Progenitor cell of endocrine pancreas (in vitro differentiated cells): ENCODE results near the gene SLC16A10. TPM values are rescaled to one million over a fixed set of nuclear protein-coding genes. Genes with fewer than 3 reads are reported as not detected.
A peak's percentile ranks its signal among the peaks of the same experiment; 100 is the strongest.
"Not testable (repeated sequence)": the region's sequence is repeated elsewhere in the genome, so short reads cannot be mapped to it uniquely, and the experiment has no call there.

Experiments used
- DNase-seq: peaks from one replicate; pipeline ENCODE4 v3.0.0; 2021; ENCODE audit warnings: low spot score; ENCODE audit not compliant: unreplicated experiment
- H3K27ac Mint-ChIP-seq: 2 replicates; pipeline ENCODE4 v1.8.0; 2021; ENCODE audit warnings: mild to moderate bottlenecking, moderate library complexity, mixed read lengths
- H3K27me3 Mint-ChIP-seq: 2 replicates; pipeline ENCODE4 v1.8.0; 2021; ENCODE audit warnings: mixed read lengths
- H3K36me3 Mint-ChIP-seq: 2 replicates; pipeline ENCODE4 v1.8.0; 2022; ENCODE audit warnings: mixed read lengths; ENCODE audit not compliant: insufficient read depth
- H3K4me1 Mint-ChIP-seq: 2 replicates; pipeline ENCODE4 v1.8.0; 2021; ENCODE audit warnings: low read depth, mixed read lengths
- H3K4me3 Mint-ChIP-seq: 2 replicates; pipeline ENCODE4 v1.8.0; 2021; ENCODE audit warnings: low read depth, mild to moderate bottlenecking, moderate library complexity, mixed read lengths
- H3K9me3 Mint-ChIP-seq: 2 replicates; pipeline ENCODE4 v1.8.0; 2021; ENCODE audit warnings: low read depth, mixed read lengths
- total RNA-seq: library from RNA; stranded (reverse); gene quantifications from 2 replicates; pipeline ENCODE4 v1.2.1, GENCODE V29; 2021
- TF ChIP-seq, protein P1 (sequence below): fragments of 200-600 bp; sonication (generic); IDR thresholded peaks from one replicate; pipeline ENCODE4 v1.5.0; 2021; ENCODE audit warnings: antibody characterized with exemption, mild to moderate bottlenecking; ENCODE audit not compliant: unreplicated experiment

The SLC16A10 gene
- total RNA-seq, 1 donor from 2014 or later = 7.0 TPM

DNA sequence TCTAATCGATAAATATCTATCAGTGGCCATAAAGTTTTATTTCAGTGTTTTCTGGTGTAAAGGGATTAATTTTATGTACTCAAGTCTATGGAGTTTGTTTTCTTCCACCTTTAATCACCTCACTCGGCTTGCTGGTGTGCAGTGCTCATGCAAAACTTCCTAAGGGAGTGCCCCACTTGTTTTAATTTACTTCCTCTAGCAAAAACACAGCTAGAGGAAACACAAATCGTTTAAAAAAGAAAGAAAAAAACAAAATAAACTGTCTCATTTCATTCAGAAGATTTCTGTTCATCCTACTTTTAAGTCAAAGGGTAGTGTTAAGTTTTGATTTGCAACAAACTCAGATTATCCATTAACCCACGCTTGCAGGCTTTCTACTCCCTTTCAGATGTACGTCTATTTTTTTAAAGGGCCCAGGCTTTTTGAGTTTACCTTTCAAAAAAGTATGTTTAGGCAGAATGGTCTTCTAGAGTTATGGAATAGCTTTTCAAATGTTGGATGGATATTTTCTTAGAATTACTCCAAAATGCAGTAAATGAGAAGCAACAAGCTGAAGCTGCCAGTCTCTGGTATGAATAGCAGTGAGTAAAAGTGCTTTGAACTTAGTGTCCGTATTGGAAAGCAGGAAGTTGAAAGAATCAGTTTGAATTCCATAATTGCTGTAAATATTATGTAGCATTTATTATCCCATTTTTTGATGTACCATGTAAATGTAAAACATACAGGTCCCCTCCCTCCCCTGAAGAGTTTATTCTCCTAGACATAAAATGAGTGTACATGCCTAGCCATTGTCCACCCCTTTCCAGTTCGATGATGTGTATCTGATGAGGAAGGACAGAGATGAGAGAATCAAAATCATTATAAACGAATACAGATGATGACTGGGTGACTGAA lies 113.3 kb downstream of the SLC16A10 start:
- DNase-seq = no peak
- H3K27me3 Mint-ChIP-seq = no peaks in the 10 kb centered on the region
- H3K9me3 Mint-ChIP-seq = no peaks in the 10 kb centered on the region
- H3K4me1 Mint-ChIP-seq = peaks cover 17% of the 10 kb centered on the region
- no peak overlapping the region for H3K4me3 Mint-ChIP-seq
- TF ChIP-seq, protein P1, sequence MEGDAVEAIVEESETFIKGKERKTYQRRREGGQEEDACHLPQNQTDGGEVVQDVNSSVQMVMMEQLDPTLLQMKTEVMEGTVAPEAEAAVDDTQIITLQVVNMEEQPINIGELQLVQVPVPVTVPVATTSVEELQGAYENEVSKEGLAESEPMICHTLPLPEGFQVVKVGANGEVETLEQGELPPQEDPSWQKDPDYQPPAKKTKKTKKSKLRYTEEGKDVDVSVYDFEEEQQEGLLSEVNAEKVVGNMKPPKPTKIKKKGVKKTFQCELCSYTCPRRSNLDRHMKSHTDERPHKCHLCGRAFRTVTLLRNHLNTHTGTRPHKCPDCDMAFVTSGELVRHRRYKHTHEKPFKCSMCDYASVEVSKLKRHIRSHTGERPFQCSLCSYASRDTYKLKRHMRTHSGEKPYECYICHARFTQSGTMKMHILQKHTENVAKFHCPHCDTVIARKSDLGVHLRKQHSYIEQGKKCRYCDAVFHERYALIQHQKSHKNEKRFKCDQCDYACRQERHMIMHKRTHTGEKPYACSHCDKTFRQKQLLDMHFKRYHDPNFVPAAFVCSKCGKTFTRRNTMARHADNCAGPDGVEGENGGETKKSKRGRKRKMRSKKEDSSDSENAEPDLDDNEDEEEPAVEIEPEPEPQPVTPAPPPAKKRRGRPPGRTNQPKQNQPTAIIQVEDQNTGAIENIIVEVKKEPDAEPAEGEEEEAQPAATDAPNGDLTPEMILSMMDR = no peak
- H3K27ac Mint-ChIP-seq = peak overlapping the region; percentile 38
- H3K36me3 Mint-ChIP-seq = no peaks in the 10 kb centered on the region

- no peaks in the 10 kb centered on the region for H3K36me3 Mint-ChIP-seq
- peaks cover 17% of the 10 kb centered on the region for H3K4me1 Mint-ChIP-seq
- H3K9me3 Mint-ChIP-seq = no peaks in the 10 kb centered on the region
- DNase-seq = no peak
- TF ChIP-seq, protein P1 = no peak
- no peak overlapping the region for H3K4me3 Mint-ChIP-seq
- H3K27ac Mint-ChIP-seq = no peak overlapping the region
- no peaks in the 10 kb centered on the region for H3K27me3 Mint-ChIP-seq
Observed at GRCh38 chr6:111201244-111201554, 113.9 kb downstream of the SLC16A10 start.

DNA sequence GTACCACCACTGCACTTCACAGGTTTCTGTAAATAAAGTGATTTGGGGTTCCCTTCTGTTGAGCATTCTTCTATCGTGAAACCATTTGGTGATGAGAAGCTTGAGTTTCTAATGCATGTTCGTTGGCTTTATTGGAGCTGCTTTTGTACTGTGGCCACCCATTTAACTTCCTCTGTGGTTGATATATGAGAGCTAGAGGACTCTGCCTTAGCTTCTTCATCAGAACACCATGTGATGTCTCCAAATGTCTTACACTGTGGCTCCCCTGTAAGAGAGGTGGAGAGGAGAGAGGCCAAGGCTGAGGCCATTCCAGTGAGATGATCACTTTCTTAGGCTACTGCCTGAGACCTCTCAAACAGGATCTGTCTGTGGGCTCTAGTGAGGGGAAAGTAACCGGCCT lies 114.5 kb downstream of the SLC16A10 start:
- no peak overlapping the region for H3K4me3 Mint-ChIP-seq

DNA sequence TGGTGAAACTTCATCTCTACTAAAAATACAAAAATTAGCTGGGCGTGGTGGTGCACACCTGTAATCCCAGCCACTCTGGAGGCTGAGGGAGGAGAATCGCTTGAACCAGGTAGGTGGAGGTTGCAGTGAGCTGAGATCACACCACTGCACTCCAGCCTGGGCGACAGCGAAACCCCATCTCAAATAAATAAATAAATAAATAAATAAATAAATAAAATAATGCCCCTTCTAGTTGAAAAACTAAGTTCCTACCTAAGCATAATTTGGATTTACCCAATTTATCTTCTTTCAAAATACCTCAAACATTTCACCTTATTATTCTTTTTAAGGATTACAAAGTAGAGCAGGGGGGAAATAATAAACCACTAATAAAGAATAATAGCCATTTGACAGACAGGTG lies 116.2 kb downstream of the SLC16A10 start:
- not testable (repeated sequence) for H3K27me3 Mint-ChIP-seq, H3K9me3 Mint-ChIP-seq, H3K27ac Mint-ChIP-seq, H3K36me3 Mint-ChIP-seq, H3K4me3 Mint-ChIP-seq, DNase-seq
- H3K4me1 Mint-ChIP-seq = peaks cover 22% of the 10 kb centered on the region

More for the DNA sequence above, 114.5 kb downstream of the SLC16A10 start:
- no peaks in the 10 kb centered on the region for H3K36me3 Mint-ChIP-seq
- TF ChIP-seq, protein P1 = no peak
- no peaks in the 10 kb centered on the region for H3K27me3 Mint-ChIP-seq
- no peak for DNase-seq
- peaks cover 17% of the 10 kb centered on the region for H3K4me1 Mint-ChIP-seq
- no peak overlapping the region for H3K27ac Mint-ChIP-seq
- H3K9me3 Mint-ChIP-seq = no peaks in the 10 kb centered on the region

GRCh38 chr6:111204305-111204704 lies 117.0 kb downstream of the SLC16A10 start:
- Mint-ChIP-seq H3K4me3 (no peak overlapping the region), H3K27ac (no peak overlapping the region), H3K4me1 (peaks cover 22% of the 10 kb centered on the region), H3K27me3 (no peaks in the 10 kb centered on the region), H3K9me3 (no peaks in the 10 kb centered on the region), H3K36me3 (no peaks in the 10 kb centered on the region)
- DNase-seq = no peak
- TF ChIP-seq, protein P1 = no peak

GRCh38 chr6:111204881-111205280 lies 117.6 kb downstream of the SLC16A10 start:
- Mint-ChIP-seq H3K27ac (no peak overlapping the region), H3K4me1 (peaks cover 19% of the 10 kb centered on the region), H3K36me3 (no peaks in the 10 kb centered on the region), H3K4me3 (no peak overlapping the region), H3K9me3 (no peaks in the 10 kb centered on the region), H3K27me3 (no peaks in the 10 kb centered on the region)
- no peak for DNase-seq
- TF ChIP-seq, protein P1 = no peak
